ENCODE measurements around the gene UFSP2. TPM values are rescaled to one million over a fixed set of nuclear protein-coding genes. Genes with fewer than 3 reads are reported as not detected.

UFSP2 gene
- total and polyA plus RNA-seq, 4 donors, result 13.6 to 48.8 (median 21.9) TPM

GRCh38 chr4:185405296-185405999, 20.3 kb downstream of the UFSP2 start:
- no peak for ATAC-seq (ENCODE audit: insufficient read depth, low FRiP score)
- Histone ChIP-seq H3K9ac (ENCODE audit: insufficient read depth in 1 of 2, low read length in 2 of 2) (no peak overlapping the region), H3K9me3 (ENCODE audit: control insufficient read depth in 4 of 4, insufficient read depth in 3 of 4, low read length in 3 of 4) (peaks cover 0 to 3% (median 0%) of the 10 kb centered on the region in 4 donors), H3K4me3 (no peak overlapping the region), H3K4me1 (ENCODE audit: control insufficient read depth in 5 of 5, insufficient read depth in 5 of 5, low read length in 5 of 5) (no peaks in the 10 kb centered on the region), H3K27me3 (ENCODE audit: control insufficient read depth in 3 of 3, insufficient read depth in 3 of 3, low read length in 2 of 3) (no peaks in the 10 kb centered on the region), H3K36me3 (ENCODE audit: control insufficient read depth in 4 of 4, insufficient read depth in 4 of 4, low read length in 4 of 4) (peaks cover 10 to 38% (median 31%) of the 10 kb centered on the region in 4 donors), H3K27ac (ENCODE audit: low read depth in 1 of 2, low read length in 1 of 2) (no peak overlapping the region)
- TF ChIP-seq CTCF (IDR thresholded peaks at IDR 0.05; ENCODE audit: control extremely low read depth, extremely low read depth), result no peak
- 82 to 84% methylated on average over 6 of the region's 6 CpGs for WGBS, 2 donors
- DNase-seq, result no peak

GRCh38 chr4:185404031-185404430, 21.7 kb downstream of the UFSP2 start:
- Histone ChIP-seq H3K27me3 (ENCODE audit: control insufficient read depth in 3 of 3, insufficient read depth in 3 of 3, low read length in 2 of 3) (no peaks in the 10 kb centered on the region), H3K4me1 (ENCODE audit: control insufficient read depth in 5 of 5, insufficient read depth in 5 of 5, low read length in 5 of 5) (peaks cover 0 to 3% (median 0%) of the 10 kb centered on the region in 5 donors), H3K9ac (ENCODE audit: insufficient read depth in 1 of 2, low read length in 2 of 2) (no peak overlapping the region), H3K9me3 (ENCODE audit: control insufficient read depth in 4 of 4, insufficient read depth in 3 of 4, low read length in 3 of 4) (no peaks in the 10 kb centered on the region), H3K36me3 (ENCODE audit: control insufficient read depth in 4 of 4, insufficient read depth in 4 of 4, low read length in 4 of 4) (peaks cover 10 to 43% (median 32%) of the 10 kb centered on the region in 4 donors), H3K27ac (ENCODE audit: low read depth in 1 of 2, low read length in 1 of 2) (no peak overlapping the region), H3K4me3 (no peak overlapping the region)
- DNase-seq (no peak), ATAC-seq (ENCODE audit: insufficient read depth, low FRiP score) (no peak)
- 97 to 99% methylated on average over 4 of the region's 4 CpGs for WGBS, 2 donors
- no peak for TF ChIP-seq CTCF (IDR thresholded peaks at IDR 0.05; ENCODE audit: control extremely low read depth, extremely low read depth)

- Histone ChIP-seq H3K4me3 (no peak overlapping the region), H3K36me3 (ENCODE audit: control insufficient read depth in 4 of 4, insufficient read depth in 4 of 4, low read length in 4 of 4) (peaks cover 4 to 21% (median 18%) of the 10 kb centered on the region in 4 donors), H3K27me3 (ENCODE audit: control insufficient read depth in 3 of 3, insufficient read depth in 3 of 3, low read length in 2 of 3) (no peaks in the 10 kb centered on the region), H3K27ac (ENCODE audit: low read depth in 1 of 2, low read length in 1 of 2) (no peak overlapping the region), H3K9me3 (ENCODE audit: control insufficient read depth in 4 of 4, insufficient read depth in 3 of 4, low read length in 3 of 4) (no peaks in the 10 kb centered on the region), H3K4me1 (ENCODE audit: control insufficient read depth in 5 of 5, insufficient read depth in 5 of 5, low read length in 5 of 5) (peaks cover 0 to 14% (median 7%) of the 10 kb centered on the region in 5 donors), H3K9ac (ENCODE audit: insufficient read depth in 1 of 2, low read length in 2 of 2) (no peak overlapping the region)
- DNase-seq (no peak), ATAC-seq (ENCODE audit: insufficient read depth, low FRiP score) (no peak)
- 72 to 75% methylated on average over 8 of the region's 8 CpGs for WGBS, 2 donors
- TF ChIP-seq CTCF (IDR thresholded peaks at IDR 0.05; ENCODE audit: control extremely low read depth, extremely low read depth), result no peak
Measured at GRCh38 chr4:185399466-185399865, 26.3 kb downstream of the UFSP2 start.

Data from lung (tissue), 12 donors.